K562 (cell line): ENCODE measurements around the gene TRIM27. TPM values are rescaled to one million over a fixed set of nuclear protein-coding genes. Genes with fewer than 3 reads are reported as not detected.
A peak's percentile ranks its signal among the peaks of the same experiment; 100 is the strongest.

Experiments
- ATAC-seq: fragments of 200-7000 bp; cut with Tn5 transposase; 3 replicates; pipeline ENCODE4 v1.9.1; 2020; ENCODE audit warnings: moderate library complexity
- BruUV-seq: library from RNA; stranded (reverse); fragments of 400-500 nt; replicated peaks from 2 replicates; lab custom pipeline; 2021; lab: Mats Ljungman, UMichigan
- CTCF ChIA-PET: fragments of 300-600 bp; formaldehyde crosslinking; extraction: SDS; loops from one replicate; lab custom pipeline; 2021; ENCODE audit warnings: low intra/inter-chr PET ratio; lab: Yijun Ruan, JAX
- POLR2A ChIA-PET: fragments of 300-600, 350-650 bp; sonication (Branson Sonifier 250); formaldehyde crosslinking; extraction: SDS; loops from one replicate; lab custom pipeline; 2021; ENCODE audit warnings: antibody characterized with exemption, inconsistent platforms; lab: Yijun Ruan, JAX
- DNase-seq, 4 experiments: peaks; one replicate each; pipeline versions ENCODE4 v3.0.0 to v3.0.0-alpha.2; 2011 to 2018; ENCODE audit warnings: low spot score in 3 of 4, mixed read lengths in 3 of 4; ENCODE audit errors: extremely low read depth in 1 of 4
- FAIRE-seq: peaks from 2 replicates; lab custom pipeline; 2011; peaks lifted over from hg19 to GRCh38; lab: Jason Lieb, UNC
- H2AFZ ChIP-seq: 2 replicates; pipeline ENCODE4 v1.6.0; 2011; ENCODE audit warnings: low read depth, low read length, control low read depth, inconsistent platforms
- H3K27ac ChIP-seq: fragments of 200-600 bp; 3 replicates; pipeline ENCODE4 v1.8.0; 2011; ENCODE audit warnings: low read depth, mild to moderate bottlenecking, control low read depth, inconsistent platforms, low read length, moderate library complexity, mixed read lengths; ENCODE audit errors: extremely low read depth
- H3K27me3 ChIP-seq, 2 experiments: fragments of 300-600 bp in 1 of 2; 2 replicates in 1 of 2; 3 replicates in 1 of 2; pipeline versions ENCODE4 v1.6.0 to v1.8.0; 2011; ENCODE audit warnings: inconsistent platforms in 2 of 2, low read length in 2 of 2, mild to moderate bottlenecking in 1 of 2, mixed read lengths in 1 of 2, moderate library complexity in 1 of 2; ENCODE audit not compliant: control insufficient read depth in 2 of 2, insufficient read depth in 2 of 2
- H3K36me3 ChIP-seq: fragments of 300-600 bp; 3 replicates; pipeline ENCODE4 v1.8.0; 2011; ENCODE audit warnings: mild to moderate bottlenecking, low read length, inconsistent platforms; ENCODE audit not compliant: control insufficient read depth, insufficient read depth
- H3K4me1 ChIP-seq, 2 experiments: fragments of 200-600 bp in 1 of 2; replicated peaks in 1 of 2; 2 replicates in 1 of 2; 3 replicates in 1 of 2; pipeline versions ENCODE4 v1.5.1 to v1.8.0; 2011; ENCODE audit warnings: inconsistent platforms in 2 of 2, low read length in 2 of 2, mild to moderate bottlenecking in 1 of 2, mixed read lengths in 1 of 2, moderate library complexity in 1 of 2; ENCODE audit not compliant: control insufficient read depth in 2 of 2, insufficient read depth in 2 of 2
- H3K4me2 ChIP-seq: 2 replicates; pipeline ENCODE4 v1.6.1; 2011; ENCODE audit warnings: low read length, control low read depth, inconsistent platforms, mixed read lengths; ENCODE audit not compliant: insufficient read depth
- H3K4me3 ChIP-seq: fragments of 200-600 bp; sonication (generic), shearing (Covaris generic); 2 replicates; pipeline ENCODE4 v1.5.1; 2016; ENCODE audit warnings: control low read depth, inconsistent platforms
- H3K79me2 ChIP-seq: fragments of 200-600 bp; 3 replicates; pipeline ENCODE4 v1.8.0; 2011; ENCODE audit warnings: low read length, inconsistent platforms; ENCODE audit not compliant: control insufficient read depth, insufficient read depth
- H3K9ac ChIP-seq, 2 experiments: 2 replicates each; pipeline versions ENCODE4 v1.6.0 to v1.6.1; 2011; ENCODE audit warnings: low read depth in 2 of 2, low read length in 2 of 2, control low read depth in 1 of 2, inconsistent platforms in 1 of 2, mild to moderate bottlenecking in 1 of 2, mixed read lengths in 1 of 2; ENCODE audit not compliant: insufficient read depth in 1 of 2
- H3K9me1 ChIP-seq: one replicate; pipeline ENCODE4 v1.6.0; 2011; ENCODE audit warnings: inconsistent platforms, mild to moderate bottlenecking, low read length, moderate library complexity; ENCODE audit not compliant: control insufficient read depth, insufficient read depth
- H3K9me3 ChIP-seq: replicated peaks from 2 replicates; pipeline ENCODE4 v1.5.1; 2011; ENCODE audit warnings: low read depth, low read length, inconsistent platforms; ENCODE audit not compliant: control insufficient read depth, insufficient read depth
- H4K20me1 ChIP-seq: replicated peaks from 2 replicates; pipeline ENCODE4 v1.6.1; 2011; ENCODE audit warnings: low read length, inconsistent platforms, mixed read lengths; ENCODE audit not compliant: control insufficient read depth, insufficient read depth
- ARID2 ChIP-seq: fragments of 450-650 bp; IDR thresholded peaks from 2 replicates; pipeline ENCODE4 v1.6.1; 2017; ENCODE audit warnings: antibody characterized with exemption, mild to moderate bottlenecking
- ARID3A ChIP-seq: IDR thresholded peaks from 2 replicates; pipeline ENCODE4 v1.6.1; 2012; ENCODE audit warnings: low read depth, low read length, improper control_type of control experiment, borderline replicate concordance
- BRD4 ChIP-seq: fragments of 200-600 bp; sonication (generic); IDR thresholded peaks from 2 replicates; pipeline ENCODE4 v1.6.1; 2017; ENCODE audit warnings: inconsistent platforms
- HMG20A ChIP-seq: fragments of 450-650 bp; formaldehyde crosslinking; conservative IDR thresholded peaks from 2 replicates; pipeline ENCODE4 v1.4.0; 2020; ENCODE audit warnings: mild to moderate bottlenecking, mixed read lengths
- MCM5 ChIP-seq: fragments of 450-650 bp; IDR thresholded peaks from 2 replicates; pipeline ENCODE4 v1.6.1; 2016; ENCODE audit warnings: low read depth
- PHF20 ChIP-seq: fragments of 450-650 bp; IDR thresholded peaks from 2 replicates; pipeline ENCODE4 v1.6.1; 2018; ENCODE audit not compliant: partially characterized antibody
- PML ChIP-seq: IDR thresholded peaks from 2 replicates; pipeline ENCODE4 v1.6.1; 2012; ENCODE audit warnings: low read length, inconsistent platforms
- POLR3G ChIP-seq: IDR thresholded peaks from 2 replicates; pipeline ENCODE4 v1.6.1; 2011; ENCODE audit not compliant: insufficient read length, insufficient replicate concordance; ENCODE audit errors: extremely low read depth
- RNF2 ChIP-seq: sonication (generic); IDR thresholded peaks from 2 replicates; pipeline ENCODE4 v1.6.1; 2016
- TFE3 ChIP-seq: fragments of 450-650 bp; formaldehyde crosslinking; IDR thresholded peaks from 2 replicates; pipeline ENCODE4 v1.4.0; 2020; ENCODE audit warnings: mild to moderate bottlenecking, mixed read lengths
- ZBTB12 ChIP-seq: fragments of 250-450 bp; sonication (Bioruptor Pico); IDR thresholded peaks from 2 replicates; pipeline ENCODE4 v1.4.0; 2020
- ZNF134 ChIP-seq: fragments of 250-450 bp; sonication (Bioruptor Pico); conservative IDR thresholded peaks from 2 replicates; pipeline ENCODE4 v1.4.0; 2020
- WGBS: fragments of 100-300 bp; shearing (Covaris generic); methylation state at CpG from one replicate; pipeline ENCODE4 v1.1.6; 2016; ENCODE audit warnings: low coverage, mixed read lengths; ENCODE audit not compliant: insufficient coverage; ENCODE audit errors: missing lambda C conversion rate; 5-methylcytosine and 5-hydroxymethylcytosine counted together
- in situ Hi-C: fragments of 300-500 bp; cut with MboI; formaldehyde crosslinking; loops from 4 replicates; pipeline ENCODE4 v1.15.0; 2018; ENCODE audit warnings: inconsistent platforms, mixed read lengths
- intact Hi-C: fragments of 100-400 bp; cut with micrococcal nuclease; formaldehyde crosslinking; loops from 2 replicates; pipeline ENCODE4 v1.14.2; 2022
- polyA plus RNA-seq, 8 experiments: library from polyadenylated mRNA; depleted of rRNA in 4 of 8; stranded (reverse) in 5 of 8; unstranded in 3 of 8; fragments of >200 nt; fragmentation: Nextera tagmentation in 2 of 8; fragmentation: Illumina TruSeq in 1 of 8; extraction: Ambion mirVana in 2 of 8; extraction: Trizol in 1 of 8; gene quantifications; 2 replicates each; pipeline versions ENCODE4 v1.2.1 to v1.2.3, GENCODE V29; 2011 to 2014; ENCODE audit warnings: inconsistent platforms in 1 of 8, missing spikeins in 1 of 8
- total RNA-seq, 7 experiments: library from RNA; depleted of rRNA in 6 of 7; stranded (reverse); fragments of >200 nt in 6 of 7; fragmentation: Illumina TruSeq in 2 of 7; extraction: Trizol in 2 of 7; gene quantifications; 2 replicates each; pipeline versions ENCODE4 v1.2.1 to v1.2.3, GENCODE V29; 2011 to 2021; ENCODE audit warnings: low replicate concordance in 1 of 7

The TRIM27 gene
- total and polyA plus RNA-seq, 9 of the 15 experiments (the other 6 are each of a cell fraction or from before 2014, with no cell fraction given) = 37.7 to 235 (median 122) TPM

GRCh38 chr6:28945349-28945748 is 21.6 kb upstream of the TRIM27 start:
- peak overlapping the region; percentile 43 for H3K27ac ChIP-seq
- no peaks in the 10 kb centered on the region for H3K79me2 ChIP-seq
- H3K4me2 ChIP-seq = peak overlapping the region; percentile 15; the same call in 1 of the 2 replicates
- H3K9me1 ChIP-seq = no peaks in the 10 kb centered on the region
- ChIA-PET POLR2A (interaction anchor here (3.9 kb wide), 1 partner anchor 35 kb away, joined by 21 read pairs; no protein-coding TSS in a partner anchor), CTCF (no interaction called here)
- ATAC-seq (no peak), FAIRE-seq (no peak), DNase-seq (no peak)
- in situ Hi-C loops = loop anchor here (5.0 kb wide), 1 partner anchor 37 kb away; no protein-coding TSS in a partner anchor
- peaks cover 10 to 41% of the 10 kb centered on the region in 2 experiments; a peak in 3 of 5 replicates for H3K4me1 ChIP-seq
- TF ChIP-seq ZBTB12 = 0 out of 2 replicates have a peak, but pooled peaks have one; percentile 12
- no peak for TF ChIP-seq PML
- intact Hi-C loops = no loop called here
- no peaks in the 10 kb centered on the region for H3K27me3 ChIP-seq
- H3K9ac ChIP-seq = peak overlapping the region in 1 of 2 experiments; percentile 94; a peak in 2 of 4 replicates
- no peaks in the 10 kb centered on the region for H3K9me3 ChIP-seq
- no peaks in the 10 kb centered on the region for H4K20me1 ChIP-seq
- peak overlapping the region; percentile 73 for H2AFZ ChIP-seq
- H3K4me3 ChIP-seq = no peak overlapping the region
- no peaks in the 10 kb centered on the region for H3K36me3 ChIP-seq
- WGBS = 90% methylated on average over 3 of the region's 3 CpGs
- BruUV-seq = no TSS peak

- in situ Hi-C loops = no loop called here
- no peaks in the 10 kb centered on the region for H3K79me2 ChIP-seq
- BruUV-seq = no TSS peak
- H3K4me1 ChIP-seq = peaks cover 7 to 41% of the 10 kb centered on the region in 2 experiments; a peak in 3 of 5 replicates
- peak overlapping the region; percentile 63 for H3K4me3 ChIP-seq
- peak overlapping the region; percentile 92 to 94 for H3K9ac ChIP-seq
- peak; percentile 60 for FAIRE-seq
- ChIA-PET CTCF (interaction anchor here (1.7 kb wide), 1 partner anchor 37 kb away, joined by 6 read pairs; no protein-coding TSS in a partner anchor), POLR2A (no interaction called here)
- H3K27ac ChIP-seq = peak overlapping the region; percentile 94
- peak overlapping the region; percentile 97 for H2AFZ ChIP-seq
- no peaks in the 10 kb centered on the region for H3K9me1 ChIP-seq
- intact Hi-C loops = loop anchor here (1.0 to 5.0 kb wide), 5 partner anchors 9 to 688 kb away; partner anchors contain the start of gene GABBR1
- no peaks in the 10 kb centered on the region for H3K36me3 ChIP-seq
- H3K27me3 ChIP-seq = no peaks in the 10 kb centered on the region
- H3K9me3 ChIP-seq = no peaks in the 10 kb centered on the region
- peak in 3 of 4 experiments; percentile 46 to 91 (median 52) for DNase-seq
- H3K4me2 ChIP-seq = peak overlapping the region; percentile 99
- H4K20me1 ChIP-seq = no peaks in the 10 kb centered on the region
- 3% methylated on average over 12 of the region's 12 CpGs for WGBS
- peak; percentile 3; the same call in 1 of the 3 replicates for ATAC-seq
- TF ChIP-seq PHF20 = peak; percentile 51
- 0 out of 2 replicates have a peak, but pooled peaks have one; percentile 61 for TF ChIP-seq ARID3A
- TF ChIP-seq RNF2 = peak; percentile 87
- TF ChIP-seq POLR3G = peak; percentile 96
- no peak for TF ChIP-seq HMG20A (CRISPR knock-in tag)
- TF ChIP-seq ARID2 = no peak
- peak; percentile 97 for TF ChIP-seq BRD4
- TF ChIP-seq MCM5 = no peak
- TF ChIP-seq TFE3 = no peak
- no peak for TF ChIP-seq ZNF134 (CRISPR knock-in tag)
These were observed 20.7 kb upstream of the TRIM27 start for GRCh38 chr6:28944412-28944865.
